ENCODE data around the gene HSPBAP1.
A peak's percentile ranks its signal among the peaks of the same experiment; 100 is the strongest.

The HSPBAP1 gene

GRCh38 chr3:122795674-122796195, 2.1 kb upstream of the HSPBAP1 start:
- no peak for ATAC-seq
- TF ChIP-seq ZFP3 (CRISPR knock-in tag; IDR thresholded peaks at IDR 0.05) (no peak), PPARA (CRISPR knock-in tag; IDR thresholded peaks at IDR 0.05; ENCODE audit: borderline replicate concordance) (no peak), TCF4 (CRISPR knock-in tag; IDR thresholded peaks at IDR 0.05; ENCODE audit: borderline replicate concordance) (no peak), ZNF70 (CRISPR knock-in tag; IDR thresholded peaks at IDR 0.05) (no peak), GLIS3 (CRISPR knock-in tag; IDR thresholded peaks at IDR 0.05) (no peak), ZNF565 (CRISPR knock-in tag; conservative IDR thresholded peaks at IDR 0.05; ENCODE audit: low read depth) (no peak), ZFP30 (CRISPR knock-in tag; IDR thresholded peaks at IDR 0.05) (no peak), ZNF8 (CRISPR knock-in tag; IDR thresholded peaks at IDR 0.05) (no peak), RARB (CRISPR knock-in tag; IDR thresholded peaks at IDR 0.05) (no peak), TSHZ2 (CRISPR knock-in tag; IDR thresholded peaks at IDR 0.05) (no peak), ISL1 (CRISPR knock-in tag; IDR thresholded peaks at IDR 0.05) (no peak), POU6F1 (CRISPR knock-in tag; IDR thresholded peaks at IDR 0.05; ENCODE audit: borderline replicate concordance, low read depth) (no peak), BACH2 (CRISPR knock-in tag; IDR thresholded peaks at IDR 0.05; ENCODE audit: borderline replicate concordance) (no peak), SNAI2 (CRISPR knock-in tag; IDR thresholded peaks at IDR 0.05) (no peak), ARNTL (CRISPR knock-in tag; IDR thresholded peaks at IDR 0.05; ENCODE audit: borderline replicate concordance, low read depth) (no peak), CSDC2 (CRISPR knock-in tag; IDR thresholded peaks at IDR 0.05) (no peak), CREB5 (CRISPR knock-in tag; IDR thresholded peaks at IDR 0.05; ENCODE audit: low read depth) (no peak), PATZ1 (CRISPR knock-in tag; IDR thresholded peaks at IDR 0.05; ENCODE audit: borderline replicate concordance) (no peak), TOX (CRISPR knock-in tag; IDR thresholded peaks at IDR 0.05; ENCODE audit: borderline replicate concordance) (no peak)

GRCh38 chr3:122794779-122795673, 1.4 kb upstream of the HSPBAP1 start, which contains the start of gene SLC49A4:
SLC49A4 (plus strand) TSS chr3:122795069; CDS start chr3:122795193, 124 bp downstream.
- ATAC-seq, result peak; percentile 85
- TF ChIP-seq POU6F1 (CRISPR knock-in tag; IDR thresholded peaks at IDR 0.05; ENCODE audit: borderline replicate concordance, low read depth), result no peak
- TF ChIP-seq ZNF8 (CRISPR knock-in tag; IDR thresholded peaks at IDR 0.05), result no peak
- no peak for TF ChIP-seq BACH2 (CRISPR knock-in tag; IDR thresholded peaks at IDR 0.05; ENCODE audit: borderline replicate concordance)
- no peak for TF ChIP-seq OSR1 (CRISPR knock-in tag; IDR thresholded peaks at IDR 0.05)
- no peak for TF ChIP-seq CREB5 (CRISPR knock-in tag; IDR thresholded peaks at IDR 0.05; ENCODE audit: low read depth)
- TF ChIP-seq TSHZ2 (CRISPR knock-in tag; IDR thresholded peaks at IDR 0.05), result no peak
- TF ChIP-seq CSRNP3 (CRISPR knock-in tag; IDR thresholded peaks at IDR 0.05), result no peak
- TF ChIP-seq ARNTL (CRISPR knock-in tag; IDR thresholded peaks at IDR 0.05; ENCODE audit: borderline replicate concordance, low read depth), result no peak
- TF ChIP-seq CSDC2 (CRISPR knock-in tag; IDR thresholded peaks at IDR 0.05), result no peak
- no peak for TF ChIP-seq SNAI2 (CRISPR knock-in tag; IDR thresholded peaks at IDR 0.05)
- TF ChIP-seq ISL1 (CRISPR knock-in tag; IDR thresholded peaks at IDR 0.05), result no peak
- no peak for TF ChIP-seq ESRRG (CRISPR knock-in tag; IDR thresholded peaks at IDR 0.05)
- TF ChIP-seq TCF4 (CRISPR knock-in tag; IDR thresholded peaks at IDR 0.05; ENCODE audit: borderline replicate concordance), result no peak
- TF ChIP-seq RARB (CRISPR knock-in tag; IDR thresholded peaks at IDR 0.05), result no peak

Measured in SK-N-SH treated with all-trans-retinoic acid at 6 μM for 48 hours (cell line).